Esophagus squamous epithelium (tissue), 5 donors: ENCODE measurements around the gene TTYH1. TPM values are rescaled to one million over a fixed set of nuclear protein-coding genes. Genes with fewer than 3 reads are reported as not detected.

Source experiments
- DNase-seq: peaks from one replicate; lab custom pipeline; 2025; lab: John Stamatoyannopoulos, UW
- H3K27ac ChIP-seq, 4 donors: fragments of 200-600 bp; sonication (generic); one replicate each; pipeline ENCODE4 v1.5.1; 2016 to 2019; ENCODE audit warnings: mild to moderate bottlenecking in 1 of 4
- H3K27me3 ChIP-seq, 4 donors: fragments of 200-600 bp; sonication (generic); 1 replicate in 3 of 4; 2 replicates in 1 of 4; pipeline versions ENCODE4 v1.5.1 to v1.6.0; 2017 to 2021; ENCODE audit warnings: antibody characterized with exemption in 1 of 4
- H3K36me3 ChIP-seq, 3 donors: fragments of 200-600 bp; sonication (generic); one replicate each; pipeline ENCODE4 v1.5.1; 2016 to 2019
- H3K4me1 ChIP-seq, 3 donors: fragments of 200-600 bp; sonication (generic); one replicate each; pipeline ENCODE4 v1.5.1; 2017 to 2019
- H3K4me3 ChIP-seq, 4 donors: fragments of 200-600 bp; sonication (generic); 1 replicate in 3 of 4; 2 replicates in 1 of 4; pipeline ENCODE4 v1.5.1; 2016 to 2019; ENCODE audit warnings: mild to moderate bottlenecking in 2 of 4, moderate library complexity in 1 of 4
- H3K9me3 ChIP-seq, 3 donors: fragments of 200-600 bp; sonication (generic); one replicate each; pipeline ENCODE4 v1.5.1; 2016 to 2019
- POLR2A ChIP-seq, 4 donors: fragments of 450-650 bp; IDR thresholded peaks; one replicate each; pipeline ENCODE4 v1.6.1; 2017; ENCODE audit warnings: antibody characterized with exemption in 4 of 4, mild to moderate bottlenecking in 4 of 4, moderate library complexity in 3 of 4
- WGBS, 2 donors: methylation state at CpG; one replicate each; pipeline ENCODE4 v1.1.5; 2018; 5-methylcytosine and 5-hydroxymethylcytosine counted together
- intact Hi-C: fragments of 100-400 bp; cut with DNase I; formaldehyde crosslinking; loops from one replicate; pipeline ENCODE4 v1.15.0; 2022
- total RNA-seq, 4 donors: library from RNA; depleted of rRNA; stranded (reverse); fragments of >200 nt; gene quantifications; one replicate each; pipeline ENCODE4 v1.1.0, GENCODE V29; 2016
- TF ChIP-seq, protein P1 (sequence below), 6 experiments: fragments of 450-650 bp in 4 of 6; fragments of 200-600 bp in 2 of 6; sonication (generic) in 2 of 6; IDR thresholded peaks; one replicate each; pipeline ENCODE4 v1.5.1; 2016 to 2019; ENCODE audit warnings: antibody characterized with exemption in 6 of 6, mild to moderate bottlenecking in 4 of 6, moderate library complexity in 4 of 6
- donor health status: DM: yes; HTN: yes; CAD: no.

Gene TTYH1
- total RNA-seq, 4 donors from 2014 or later: 0.44 to 4.4 (median 2.0) TPM; not detected in 1

DNA sequence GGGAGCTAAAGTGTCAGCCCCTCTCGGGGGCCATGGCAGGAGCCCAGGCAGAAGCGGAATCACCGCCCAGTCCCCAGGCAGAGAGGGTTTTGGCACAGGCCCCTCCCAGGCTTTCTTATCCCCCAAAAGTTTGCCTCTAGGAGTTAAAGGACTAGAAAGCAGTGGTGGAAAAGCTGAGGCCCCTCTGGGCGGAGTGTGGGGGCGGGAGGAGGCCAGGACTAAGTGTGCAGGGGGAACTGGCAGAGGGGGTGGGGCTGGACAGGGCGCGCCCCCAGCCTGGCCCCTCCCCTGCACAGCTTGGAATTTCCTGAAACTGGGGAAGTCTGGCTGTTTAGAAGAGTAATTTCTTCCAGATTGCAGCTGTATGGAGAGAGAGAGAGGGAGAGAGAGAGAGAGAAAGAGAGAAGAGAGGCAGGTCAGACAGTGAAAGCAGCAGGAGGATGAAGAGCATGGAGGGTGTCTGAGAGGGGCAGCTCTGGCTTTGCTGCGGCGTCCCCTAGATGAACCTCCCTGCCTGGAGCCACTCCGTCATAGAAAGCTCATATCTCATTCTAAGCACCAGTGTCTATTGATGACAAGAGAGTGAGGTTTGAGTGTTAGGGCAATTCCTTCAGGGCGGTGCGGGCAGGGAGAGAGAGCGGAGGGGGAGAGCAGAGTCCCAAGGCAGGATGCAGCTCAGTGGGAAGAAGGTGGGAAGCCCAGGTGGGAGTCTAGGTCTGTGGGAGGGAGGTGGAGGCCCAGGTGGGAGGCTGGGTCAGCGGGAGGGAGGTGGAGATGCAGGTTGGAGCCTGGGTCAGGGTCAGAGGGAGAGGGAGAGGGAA, 58.0 kb downstream of the TTYH1 start, which contains the start of gene CDC42EP5:
TSS of gene CDC42EP5 (minus strand) at position 226 of the 821 bp plus-strand sequence. CDS start 7,749 bp downstream, outside the sequence.
- no peak for DNase-seq
- Histone ChIP-seq H3K27me3 (peaks cover 0 to 46% (median 0%) of the 10 kb centered on the region in 4 donors), H3K36me3 (no peaks in the 10 kb centered on the region), H3K27ac (peak within 1 kb of the TSS; percentile 59 to 87 (median 82)), H3K4me1 (peaks cover 18 to 50% (median 26%) of the 10 kb centered on the region in 3 donors), H3K9me3 (no peaks in the 10 kb centered on the region), H3K4me3 (peak within 1 kb of the TSS; percentile 12 to 64 (median 46))
- WGBS, 2 donors: 7 to 20% methylated on average over 7 to 12 of the region's 14 CpGs
- TF ChIP-seq, protein P1, sequence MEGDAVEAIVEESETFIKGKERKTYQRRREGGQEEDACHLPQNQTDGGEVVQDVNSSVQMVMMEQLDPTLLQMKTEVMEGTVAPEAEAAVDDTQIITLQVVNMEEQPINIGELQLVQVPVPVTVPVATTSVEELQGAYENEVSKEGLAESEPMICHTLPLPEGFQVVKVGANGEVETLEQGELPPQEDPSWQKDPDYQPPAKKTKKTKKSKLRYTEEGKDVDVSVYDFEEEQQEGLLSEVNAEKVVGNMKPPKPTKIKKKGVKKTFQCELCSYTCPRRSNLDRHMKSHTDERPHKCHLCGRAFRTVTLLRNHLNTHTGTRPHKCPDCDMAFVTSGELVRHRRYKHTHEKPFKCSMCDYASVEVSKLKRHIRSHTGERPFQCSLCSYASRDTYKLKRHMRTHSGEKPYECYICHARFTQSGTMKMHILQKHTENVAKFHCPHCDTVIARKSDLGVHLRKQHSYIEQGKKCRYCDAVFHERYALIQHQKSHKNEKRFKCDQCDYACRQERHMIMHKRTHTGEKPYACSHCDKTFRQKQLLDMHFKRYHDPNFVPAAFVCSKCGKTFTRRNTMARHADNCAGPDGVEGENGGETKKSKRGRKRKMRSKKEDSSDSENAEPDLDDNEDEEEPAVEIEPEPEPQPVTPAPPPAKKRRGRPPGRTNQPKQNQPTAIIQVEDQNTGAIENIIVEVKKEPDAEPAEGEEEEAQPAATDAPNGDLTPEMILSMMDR (IDR thresholded peaks at IDR 0.05): no peak
- peak in 1 of 4 donors; percentile 68 for TF ChIP-seq POLR2A (IDR thresholded peaks at IDR 0.05)
- intact Hi-C loops: no loop called here

DNA sequence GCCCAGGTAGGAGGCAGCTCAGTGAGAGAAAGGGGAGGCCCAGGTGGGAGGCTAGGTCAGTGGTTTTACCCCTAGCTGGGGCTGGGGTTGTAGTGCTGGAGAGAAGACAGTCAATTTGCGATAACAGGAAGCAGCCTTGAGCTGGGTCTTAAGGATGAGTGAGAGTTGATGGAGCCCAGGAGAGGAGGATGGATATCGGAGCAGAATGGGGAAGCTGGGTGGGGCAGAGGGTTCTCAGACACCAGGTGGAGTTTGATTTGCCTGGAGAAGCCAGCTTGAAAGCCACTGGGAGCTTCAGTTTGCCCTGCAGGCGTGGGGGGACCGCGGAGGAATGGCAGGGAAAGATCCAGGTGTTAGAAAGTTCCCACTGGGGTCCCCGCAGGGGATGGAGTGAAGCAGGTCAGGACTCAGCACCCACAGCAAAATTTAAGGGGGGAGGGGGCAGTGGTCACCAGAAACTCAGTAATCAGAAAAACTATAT, 58.7 kb downstream of the TTYH1 start:
- Histone ChIP-seq H3K4me3 (peak overlapping the region in 1 of 4 donors; percentile 64), H3K4me1 (peaks cover 18 to 44% (median 26%) of the 10 kb centered on the region in 3 donors), H3K9me3 (no peaks in the 10 kb centered on the region), H3K27ac (peak overlapping the region; percentile 59 to 87 (median 82)), H3K36me3 (no peaks in the 10 kb centered on the region), H3K27me3 (peaks cover 0 to 53% (median 0%) of the 10 kb centered on the region in 4 donors)
- no peak for DNase-seq
- TF ChIP-seq POLR2A (IDR thresholded peaks at IDR 0.05): no peak
- TF ChIP-seq, protein P1 (IDR thresholded peaks at IDR 0.05): no peak
- intact Hi-C loops: no loop called here
- 60 to 65% methylated on average over 6 of the region's 6 CpGs for WGBS, 2 donors

DNA sequence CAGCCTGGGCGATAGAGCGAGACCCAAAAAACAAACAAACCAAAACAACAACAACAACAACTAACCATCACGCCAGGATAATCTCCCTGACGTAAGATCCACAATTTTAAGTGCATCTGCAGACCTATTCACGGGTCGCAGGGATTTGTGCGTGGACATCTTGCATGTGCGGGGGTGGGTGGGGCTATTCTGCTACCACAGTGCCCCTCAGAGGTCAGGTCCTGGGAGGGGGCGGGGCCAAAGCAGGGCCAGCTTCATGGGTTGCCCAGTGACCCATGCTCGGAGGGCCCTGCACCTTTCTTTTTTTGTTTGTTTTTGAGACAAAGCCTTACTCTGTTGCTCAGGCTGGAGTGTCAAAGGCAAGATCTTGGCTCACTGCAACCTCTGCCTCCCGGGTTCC, 60.4 kb downstream of the TTYH1 start:
- no peak for DNase-seq
- H3K9me3 ChIP-seq: no peaks in the 10 kb centered on the region
- peaks cover 0 to 54% (median 0%) of the 10 kb centered on the region in 4 donors for H3K27me3 ChIP-seq
- H3K4me3 ChIP-seq: no peak overlapping the region
- WGBS, 2 donors: 80 to 83% methylated on average over 9 to 10 of the region's 11 CpGs
- no peaks in the 10 kb centered on the region for H3K36me3 ChIP-seq
- TF ChIP-seq, protein P1 (IDR thresholded peaks at IDR 0.05): no peak
- TF ChIP-seq POLR2A (IDR thresholded peaks at IDR 0.05): no peak
- H3K4me1 ChIP-seq: peaks cover 9 to 26% (median 12%) of the 10 kb centered on the region in 3 donors
- intact Hi-C loops: no loop called here
- no peak overlapping the region for H3K27ac ChIP-seq

DNA sequence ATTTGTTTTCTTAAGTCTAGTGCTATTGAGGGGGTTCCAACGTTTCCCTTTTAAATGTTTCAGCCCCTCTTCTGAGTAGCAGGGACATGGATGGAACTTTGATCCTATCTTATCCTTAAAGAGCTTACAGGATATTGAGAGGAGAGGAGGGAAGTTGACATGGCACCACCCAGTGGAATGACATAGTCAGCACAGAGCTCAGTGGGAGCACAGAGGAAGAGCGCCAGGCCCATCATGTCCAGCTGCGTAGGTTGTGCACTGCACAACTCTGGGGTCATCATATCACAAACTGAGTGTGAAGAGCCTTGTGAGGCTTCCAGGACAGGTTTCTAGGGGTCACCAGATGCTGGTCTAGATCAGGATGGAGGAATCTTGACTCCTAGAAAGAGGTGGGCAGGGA, 62.4 kb downstream of the TTYH1 start:
- no peak for DNase-seq
- no peak for TF ChIP-seq POLR2A (IDR thresholded peaks at IDR 0.05)
- TF ChIP-seq, protein P1 (IDR thresholded peaks at IDR 0.05): no peak
- Histone ChIP-seq H3K27me3 (peaks cover 0 to 50% (median 0%) of the 10 kb centered on the region in 4 donors), H3K4me1 (peaks cover 8 to 20% (median 12%) of the 10 kb centered on the region in 3 donors), H3K36me3 (no peaks in the 10 kb centered on the region), H3K9me3 (no peaks in the 10 kb centered on the region), H3K27ac (no peak overlapping the region), H3K4me3 (no peak overlapping the region)
- 74 to 79% methylated on average over 3 of the region's 3 CpGs for WGBS, 2 donors
- intact Hi-C loops: no loop called here
